ENCODE data around the gene LENG1. TPM values are rescaled to one million over a fixed set of nuclear protein-coding genes. Genes with fewer than 3 reads are reported as not detected.

The LENG1 gene
- polyA plus RNA-seq, 1 donor from 2014 or later, result 17.0 TPM

DNA sequence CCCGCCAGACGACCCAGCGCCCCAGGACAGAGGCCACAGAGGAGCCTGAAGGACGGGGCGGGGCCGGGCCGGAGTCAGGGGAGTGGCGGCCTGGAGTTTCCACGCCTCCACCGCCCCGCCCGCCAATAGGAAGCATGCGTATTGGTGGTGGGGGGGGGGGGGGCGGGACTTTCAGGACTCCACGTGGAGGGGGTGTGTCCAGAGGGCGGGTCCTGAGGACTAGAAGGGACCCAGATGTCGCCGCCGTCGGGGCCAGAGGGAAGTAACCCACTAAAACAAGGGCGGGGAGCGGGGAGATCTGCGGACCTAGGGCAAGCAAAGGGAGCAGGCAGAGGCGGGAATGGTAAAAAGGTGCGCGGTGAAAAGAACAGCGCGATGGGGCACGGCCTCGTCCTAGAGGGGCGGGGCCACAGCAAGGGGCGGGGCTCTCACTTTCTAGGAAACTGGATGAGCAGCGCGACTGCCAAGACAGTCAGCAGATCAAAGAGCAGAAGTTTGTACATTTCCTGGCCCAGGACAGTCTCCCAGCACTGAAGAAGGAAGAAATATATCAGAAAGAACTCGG is 2.8 kb upstream of the LENG1 start:
- H3F3A ChIP-seq (ENCODE audit: insufficient read depth, low read length, poor library complexity, severe bottlenecking), result no peaks in the 10 kb centered on the region
- no peak overlapping the region for H3K4me3 ChIP-seq (ENCODE audit: low read length)
- no peaks in the 10 kb centered on the region for H3K36me3 ChIP-seq (ENCODE audit: insufficient read depth, low read length)
- no peaks in the 10 kb centered on the region for H3K27me3 ChIP-seq (ENCODE audit: insufficient read depth, low read depth, low read length)
- H3K9me2 ChIP-seq (ENCODE audit: insufficient read depth, low read length), result no peaks in the 10 kb centered on the region
- no peaks in the 10 kb centered on the region for H3K9me3 ChIP-seq (ENCODE audit: low read length)
- no peaks in the 10 kb centered on the region for H4K20me1 ChIP-seq (ENCODE audit: insufficient read depth)
- TF ChIP-seq, protein P1, sequence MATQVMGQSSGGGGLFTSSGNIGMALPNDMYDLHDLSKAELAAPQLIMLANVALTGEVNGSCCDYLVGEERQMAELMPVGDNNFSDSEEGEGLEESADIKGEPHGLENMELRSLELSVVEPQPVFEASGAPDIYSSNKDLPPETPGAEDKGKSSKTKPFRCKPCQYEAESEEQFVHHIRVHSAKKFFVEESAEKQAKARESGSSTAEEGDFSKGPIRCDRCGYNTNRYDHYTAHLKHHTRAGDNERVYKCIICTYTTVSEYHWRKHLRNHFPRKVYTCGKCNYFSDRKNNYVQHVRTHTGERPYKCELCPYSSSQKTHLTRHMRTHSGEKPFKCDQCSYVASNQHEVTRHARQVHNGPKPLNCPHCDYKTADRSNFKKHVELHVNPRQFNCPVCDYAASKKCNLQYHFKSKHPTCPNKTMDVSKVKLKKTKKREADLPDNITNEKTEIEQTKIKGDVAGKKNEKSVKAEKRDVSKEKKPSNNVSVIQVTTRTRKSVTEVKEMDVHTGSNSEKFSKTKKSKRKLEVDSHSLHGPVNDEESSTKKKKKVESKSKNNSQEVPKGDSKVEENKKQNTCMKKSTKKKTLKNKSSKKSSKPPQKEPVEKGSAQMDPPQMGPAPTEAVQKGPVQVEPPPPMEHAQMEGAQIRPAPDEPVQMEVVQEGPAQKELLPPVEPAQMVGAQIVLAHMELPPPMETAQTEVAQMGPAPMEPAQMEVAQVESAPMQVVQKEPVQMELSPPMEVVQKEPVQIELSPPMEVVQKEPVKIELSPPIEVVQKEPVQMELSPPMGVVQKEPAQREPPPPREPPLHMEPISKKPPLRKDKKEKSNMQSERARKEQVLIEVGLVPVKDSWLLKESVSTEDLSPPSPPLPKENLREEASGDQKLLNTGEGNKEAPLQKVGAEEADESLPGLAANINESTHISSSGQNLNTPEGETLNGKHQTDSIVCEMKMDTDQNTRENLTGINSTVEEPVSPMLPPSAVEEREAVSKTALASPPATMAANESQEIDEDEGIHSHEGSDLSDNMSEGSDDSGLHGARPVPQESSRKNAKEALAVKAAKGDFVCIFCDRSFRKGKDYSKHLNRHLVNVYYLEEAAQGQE (IDR thresholded peaks at IDR 0.05; ENCODE audit: borderline replicate concordance), result no peak
- TF ChIP-seq EP300 (conservative IDR thresholded peaks at IDR 0.05; ENCODE audit: poor library complexity, severe bottlenecking) (no peak), EZH2 (IDR thresholded peaks at IDR 0.05; ENCODE audit: borderline replicate concordance, insufficient read depth, low read length, poor library complexity, severe bottlenecking) (no peak), SMC3 (conservative IDR thresholded peaks at IDR 0.05; ENCODE audit: poor library complexity) (no peak), POLR2AphosphoS5 (IDR thresholded peaks at IDR 0.05) (no peak), TAF1 (IDR thresholded peaks at IDR 0.05; ENCODE audit: low read depth) (no peak), RAD21 (conservative IDR thresholded peaks at IDR 0.05) (no peak), MXI1 (conservative IDR thresholded peaks at IDR 0.05; ENCODE audit: poor library complexity, severe bottlenecking) (no peak)
- TF ChIP-seq, protein P2, sequence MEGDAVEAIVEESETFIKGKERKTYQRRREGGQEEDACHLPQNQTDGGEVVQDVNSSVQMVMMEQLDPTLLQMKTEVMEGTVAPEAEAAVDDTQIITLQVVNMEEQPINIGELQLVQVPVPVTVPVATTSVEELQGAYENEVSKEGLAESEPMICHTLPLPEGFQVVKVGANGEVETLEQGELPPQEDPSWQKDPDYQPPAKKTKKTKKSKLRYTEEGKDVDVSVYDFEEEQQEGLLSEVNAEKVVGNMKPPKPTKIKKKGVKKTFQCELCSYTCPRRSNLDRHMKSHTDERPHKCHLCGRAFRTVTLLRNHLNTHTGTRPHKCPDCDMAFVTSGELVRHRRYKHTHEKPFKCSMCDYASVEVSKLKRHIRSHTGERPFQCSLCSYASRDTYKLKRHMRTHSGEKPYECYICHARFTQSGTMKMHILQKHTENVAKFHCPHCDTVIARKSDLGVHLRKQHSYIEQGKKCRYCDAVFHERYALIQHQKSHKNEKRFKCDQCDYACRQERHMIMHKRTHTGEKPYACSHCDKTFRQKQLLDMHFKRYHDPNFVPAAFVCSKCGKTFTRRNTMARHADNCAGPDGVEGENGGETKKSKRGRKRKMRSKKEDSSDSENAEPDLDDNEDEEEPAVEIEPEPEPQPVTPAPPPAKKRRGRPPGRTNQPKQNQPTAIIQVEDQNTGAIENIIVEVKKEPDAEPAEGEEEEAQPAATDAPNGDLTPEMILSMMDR (IDR thresholded peaks at IDR 0.05; ENCODE audit: poor library complexity, severe bottlenecking), result no peak
- H3K27ac ChIP-seq (ENCODE audit: low read length), result no peak overlapping the region
- H3K79me2 ChIP-seq (replicated peaks; ENCODE audit: insufficient read depth, low read length), result peaks cover 9% of the 10 kb centered on the region
- H3K9ac ChIP-seq (ENCODE audit: low read length), result no peak overlapping the region
- no peak overlapping the region for H3K4me2 ChIP-seq (ENCODE audit: low read length)
- H2AFZ ChIP-seq (ENCODE audit: low read depth, low read length), result no peak overlapping the region

DNA sequence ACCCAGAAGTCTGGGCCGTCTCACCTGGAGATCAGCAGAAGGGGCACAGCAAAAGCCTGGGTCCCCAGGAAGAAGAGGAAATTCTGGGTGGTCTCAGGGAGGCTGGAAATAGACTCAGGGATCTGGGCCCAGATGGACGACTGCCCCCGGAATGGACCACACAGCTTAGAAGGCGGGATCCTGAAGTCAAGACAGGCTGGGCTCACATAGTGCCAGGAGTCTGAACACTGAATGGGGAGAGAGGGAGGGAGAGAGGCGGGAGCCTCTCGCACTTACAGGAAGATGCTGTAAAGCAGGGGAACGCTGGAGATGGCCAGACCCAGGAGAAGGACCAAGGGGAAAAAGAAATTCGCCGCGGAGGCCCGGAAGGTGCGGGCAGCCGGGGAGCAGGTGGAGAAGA is 1.3 kb upstream of the LENG1 start:
- no peaks in the 10 kb centered on the region for H3K36me3 ChIP-seq (ENCODE audit: insufficient read depth, low read length)
- H3K9ac ChIP-seq (ENCODE audit: low read length), result peak overlapping the region; percentile 73
- no peak overlapping the region for H2AFZ ChIP-seq (ENCODE audit: low read depth, low read length)
- no peaks in the 10 kb centered on the region for H3K9me3 ChIP-seq (ENCODE audit: low read length)
- H3F3A ChIP-seq (ENCODE audit: insufficient read depth, low read length, poor library complexity, severe bottlenecking), result no peaks in the 10 kb centered on the region
- no peaks in the 10 kb centered on the region for H3K27me3 ChIP-seq (ENCODE audit: insufficient read depth, low read depth, low read length)
- peaks cover 9% of the 10 kb centered on the region for H3K79me2 ChIP-seq (replicated peaks; ENCODE audit: insufficient read depth, low read length)
- no peaks in the 10 kb centered on the region for H4K20me1 ChIP-seq (ENCODE audit: insufficient read depth)
- H3K4me2 ChIP-seq (ENCODE audit: low read length), result peak overlapping the region; percentile 85
- peak overlapping the region; percentile 81 for H3K27ac ChIP-seq (ENCODE audit: low read length)
- no peaks in the 10 kb centered on the region for H3K9me2 ChIP-seq (ENCODE audit: insufficient read depth, low read length)
- no peak for TF ChIP-seq SMC3 (conservative IDR thresholded peaks at IDR 0.05; ENCODE audit: poor library complexity)
- TF ChIP-seq EP300 (conservative IDR thresholded peaks at IDR 0.05; ENCODE audit: poor library complexity, severe bottlenecking), result no peak
- TF ChIP-seq, protein P2 (IDR thresholded peaks at IDR 0.05; ENCODE audit: poor library complexity, severe bottlenecking), result no peak
- TF ChIP-seq MXI1 (conservative IDR thresholded peaks at IDR 0.05; ENCODE audit: poor library complexity, severe bottlenecking), result no peak
- no peak for TF ChIP-seq RAD21 (conservative IDR thresholded peaks at IDR 0.05)
- TF ChIP-seq, protein P1 (IDR thresholded peaks at IDR 0.05; ENCODE audit: borderline replicate concordance), result no peak
- TF ChIP-seq POLR2AphosphoS5 (IDR thresholded peaks at IDR 0.05), result no peak
- no peak for TF ChIP-seq TAF1 (IDR thresholded peaks at IDR 0.05; ENCODE audit: low read depth)
- no peak for TF ChIP-seq EZH2 (IDR thresholded peaks at IDR 0.05; ENCODE audit: borderline replicate concordance, insufficient read depth, low read length, poor library complexity, severe bottlenecking)
- peak overlapping the region; percentile 79 for H3K4me3 ChIP-seq (ENCODE audit: low read length)

Measured in neural cell (in vitro differentiated cells).